ENCODE measurements around the gene TBC1D14.

Gene TBC1D14

GRCh38 chr4:6896035-6896434 lies 13.6 kb upstream of the TBC1D14 start:
- no peaks in the 10 kb centered on the region for H3K9me3 ChIP-seq (ENCODE audit: insufficient read depth, low read length)
- H3K4me3 ChIP-seq (ENCODE audit: insufficient read length, low read depth): no peak overlapping the region
- DNase-seq (ENCODE audit: low read depth, low spot score): no peak
- TF ChIP-seq SUZ12 (IDR thresholded peaks at IDR 0.05; ENCODE audit: extremely low read depth, insufficient read depth, insufficient read length): no peak
- no peak for TF ChIP-seq YY1 (IDR thresholded peaks at IDR 0.05; ENCODE audit: insufficient read depth, insufficient read length)
- TF ChIP-seq ZNF274 (IDR thresholded peaks at IDR 0.05; ENCODE audit: low read depth, low read length): no peak
- no peaks in the 10 kb centered on the region for H3K36me3 ChIP-seq (ENCODE audit: insufficient read depth, insufficient read length, low read length)
- peaks cover 8% of the 10 kb centered on the region for H3K4me1 ChIP-seq (ENCODE audit: insufficient read depth, insufficient read length)
- H3K9ac ChIP-seq (ENCODE audit: insufficient read length, low read depth): no peak overlapping the region
- H3K27me3 ChIP-seq (ENCODE audit: insufficient read depth, insufficient read length): no peaks in the 10 kb centered on the region

GRCh38 chr4:6898763-6899162 lies 10.9 kb upstream of the TBC1D14 start:
- Histone ChIP-seq H3K4me1 (ENCODE audit: insufficient read depth, insufficient read length) (peaks cover 16% of the 10 kb centered on the region), H3K4me3 (ENCODE audit: insufficient read length, low read depth) (no peak overlapping the region), H3K36me3 (ENCODE audit: insufficient read depth, insufficient read length, low read length) (no peaks in the 10 kb centered on the region), H3K9me3 (ENCODE audit: insufficient read depth, low read length) (no peaks in the 10 kb centered on the region), H3K9ac (ENCODE audit: insufficient read length, low read depth) (no peak overlapping the region), H3K27me3 (ENCODE audit: insufficient read depth, insufficient read length) (no peaks in the 10 kb centered on the region)
- TF ChIP-seq SUZ12 (IDR thresholded peaks at IDR 0.05; ENCODE audit: extremely low read depth, insufficient read depth, insufficient read length) (no peak), YY1 (IDR thresholded peaks at IDR 0.05; ENCODE audit: insufficient read depth, insufficient read length) (no peak), ZNF274 (IDR thresholded peaks at IDR 0.05; ENCODE audit: low read depth, low read length) (no peak)
- DNase-seq (ENCODE audit: low read depth, low spot score): no peak

- DNase-seq (ENCODE audit: low read depth, low spot score): no peak
- TF ChIP-seq YY1 (IDR thresholded peaks at IDR 0.05; ENCODE audit: insufficient read depth, insufficient read length) (no peak), SUZ12 (IDR thresholded peaks at IDR 0.05; ENCODE audit: extremely low read depth, insufficient read depth, insufficient read length) (no peak), ZNF274 (IDR thresholded peaks at IDR 0.05; ENCODE audit: low read depth, low read length) (no peak)
- Histone ChIP-seq H3K27me3 (ENCODE audit: insufficient read depth, insufficient read length) (no peaks in the 10 kb centered on the region), H3K9ac (ENCODE audit: insufficient read length, low read depth) (no peak overlapping the region), H3K4me1 (ENCODE audit: insufficient read depth, insufficient read length) (peaks cover 16% of the 10 kb centered on the region), H3K9me3 (ENCODE audit: insufficient read depth, low read length) (no peaks in the 10 kb centered on the region), H3K36me3 (ENCODE audit: insufficient read depth, insufficient read length, low read length) (no peaks in the 10 kb centered on the region), H3K4me3 (ENCODE audit: insufficient read length, low read depth) (no peak overlapping the region)
Observed at GRCh38 chr4:6900181-6900812, 9.3 kb upstream of the TBC1D14 start.

GRCh38 chr4:6900956-6901355 lies 8.7 kb upstream of the TBC1D14 start:
- Histone ChIP-seq H3K9me3 (ENCODE audit: insufficient read depth, low read length) (no peaks in the 10 kb centered on the region), H3K4me3 (ENCODE audit: insufficient read length, low read depth) (no peak overlapping the region), H3K27me3 (ENCODE audit: insufficient read depth, insufficient read length) (no peaks in the 10 kb centered on the region), H3K36me3 (ENCODE audit: insufficient read depth, insufficient read length, low read length) (no peaks in the 10 kb centered on the region), H3K4me1 (ENCODE audit: insufficient read depth, insufficient read length) (peaks cover 14% of the 10 kb centered on the region), H3K9ac (ENCODE audit: insufficient read length, low read depth) (no peak overlapping the region)
- no peak for TF ChIP-seq ZNF274 (IDR thresholded peaks at IDR 0.05; ENCODE audit: low read depth, low read length)
- no peak for TF ChIP-seq YY1 (IDR thresholded peaks at IDR 0.05; ENCODE audit: insufficient read depth, insufficient read length)
- TF ChIP-seq SUZ12 (IDR thresholded peaks at IDR 0.05; ENCODE audit: extremely low read depth, insufficient read depth, insufficient read length): no peak
- DNase-seq (ENCODE audit: low read depth, low spot score): no peak

GRCh38 chr4:6901669-6902317 lies 7.8 kb upstream of the TBC1D14 start:
- TF ChIP-seq ZNF274 (IDR thresholded peaks at IDR 0.05; ENCODE audit: low read depth, low read length) (no peak), YY1 (IDR thresholded peaks at IDR 0.05; ENCODE audit: insufficient read depth, insufficient read length) (no peak), SUZ12 (IDR thresholded peaks at IDR 0.05; ENCODE audit: extremely low read depth, insufficient read depth, insufficient read length) (no peak)
- no peaks in the 10 kb centered on the region for H3K36me3 ChIP-seq (ENCODE audit: insufficient read depth, insufficient read length, low read length)
- peaks cover 14% of the 10 kb centered on the region for H3K4me1 ChIP-seq (ENCODE audit: insufficient read depth, insufficient read length)
- peaks cover 3% of the 10 kb centered on the region for H3K27me3 ChIP-seq (ENCODE audit: insufficient read depth, insufficient read length)
- H3K9ac ChIP-seq (ENCODE audit: insufficient read length, low read depth): no peak overlapping the region
- DNase-seq (ENCODE audit: low read depth, low spot score): no peak
- H3K9me3 ChIP-seq (ENCODE audit: insufficient read depth, low read length): no peaks in the 10 kb centered on the region
- H3K4me3 ChIP-seq (ENCODE audit: insufficient read length, low read depth): no peak overlapping the region

- H3K4me1 ChIP-seq (ENCODE audit: insufficient read depth, insufficient read length): peaks cover 15% of the 10 kb centered on the region
Observed at GRCh38 chr4:6902318-6903042, 7.1 kb upstream of the TBC1D14 start.

More at GRCh38 chr4:6902318-6903042, 7.1 kb upstream of the TBC1D14 start:
- Histone ChIP-seq H3K4me3 (ENCODE audit: insufficient read length, low read depth) (no peak overlapping the region), H3K9ac (ENCODE audit: insufficient read length, low read depth) (no peak overlapping the region), H3K36me3 (ENCODE audit: insufficient read depth, insufficient read length, low read length) (no peaks in the 10 kb centered on the region), H3K9me3 (ENCODE audit: insufficient read depth, low read length) (no peaks in the 10 kb centered on the region), H3K27me3 (ENCODE audit: insufficient read depth, insufficient read length) (peaks cover 6% of the 10 kb centered on the region)
- TF ChIP-seq SUZ12 (IDR thresholded peaks at IDR 0.05; ENCODE audit: extremely low read depth, insufficient read depth, insufficient read length) (no peak), ZNF274 (IDR thresholded peaks at IDR 0.05; ENCODE audit: low read depth, low read length) (no peak), YY1 (IDR thresholded peaks at IDR 0.05; ENCODE audit: insufficient read depth, insufficient read length) (no peak)
- DNase-seq (ENCODE audit: low read depth, low spot score): no peak
